GM18526 (cell line): ENCODE data around the gene ADAMTS2.

Experiments used
- POLR2A ChIP-seq: IDR thresholded peaks from 3 replicates; pipeline ENCODE4 v1.6.1; 2011; ENCODE audit not compliant: insufficient read length; ENCODE audit errors: extremely low read depth

ADAMTS2 gene

DNA sequence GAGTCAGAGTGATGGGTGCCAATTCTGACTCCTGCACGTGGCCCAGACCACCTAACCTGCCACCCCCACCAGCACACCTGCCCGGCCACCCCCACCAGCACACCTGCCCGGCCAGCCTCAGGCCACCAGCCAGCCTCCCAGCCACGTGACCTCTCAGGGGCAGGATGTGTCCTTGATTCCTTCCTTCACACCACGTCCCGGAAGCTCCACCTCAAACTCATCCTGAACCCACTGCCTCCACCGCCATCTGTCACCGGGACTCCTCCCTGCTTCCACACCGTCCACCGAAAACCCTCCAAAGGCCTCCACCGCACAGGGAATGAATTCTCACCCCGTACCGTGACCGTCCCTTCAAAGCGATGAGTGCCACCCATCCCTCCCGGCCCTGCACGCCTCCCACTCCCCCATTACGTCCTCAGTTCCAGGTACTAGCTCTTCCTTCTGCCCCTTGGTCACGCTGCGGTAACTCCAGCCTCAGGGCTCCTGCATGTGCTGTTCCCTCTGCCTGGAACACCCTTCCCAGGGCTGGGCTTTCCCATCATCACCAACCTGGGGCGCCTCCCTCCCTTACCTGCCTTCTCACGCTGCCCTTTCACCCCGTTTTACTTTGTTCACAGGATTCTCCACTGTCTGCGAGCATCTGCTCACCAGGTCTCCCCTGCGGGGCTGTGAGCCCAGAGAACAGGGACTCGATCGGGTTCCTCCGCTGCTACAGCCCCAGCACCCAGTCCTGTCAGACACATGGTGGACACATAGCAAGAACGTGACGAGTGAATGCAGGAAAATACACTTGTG lies 82.9 kb downstream of the ADAMTS2 start:
- no peak for TF ChIP-seq POLR2A

DNA sequence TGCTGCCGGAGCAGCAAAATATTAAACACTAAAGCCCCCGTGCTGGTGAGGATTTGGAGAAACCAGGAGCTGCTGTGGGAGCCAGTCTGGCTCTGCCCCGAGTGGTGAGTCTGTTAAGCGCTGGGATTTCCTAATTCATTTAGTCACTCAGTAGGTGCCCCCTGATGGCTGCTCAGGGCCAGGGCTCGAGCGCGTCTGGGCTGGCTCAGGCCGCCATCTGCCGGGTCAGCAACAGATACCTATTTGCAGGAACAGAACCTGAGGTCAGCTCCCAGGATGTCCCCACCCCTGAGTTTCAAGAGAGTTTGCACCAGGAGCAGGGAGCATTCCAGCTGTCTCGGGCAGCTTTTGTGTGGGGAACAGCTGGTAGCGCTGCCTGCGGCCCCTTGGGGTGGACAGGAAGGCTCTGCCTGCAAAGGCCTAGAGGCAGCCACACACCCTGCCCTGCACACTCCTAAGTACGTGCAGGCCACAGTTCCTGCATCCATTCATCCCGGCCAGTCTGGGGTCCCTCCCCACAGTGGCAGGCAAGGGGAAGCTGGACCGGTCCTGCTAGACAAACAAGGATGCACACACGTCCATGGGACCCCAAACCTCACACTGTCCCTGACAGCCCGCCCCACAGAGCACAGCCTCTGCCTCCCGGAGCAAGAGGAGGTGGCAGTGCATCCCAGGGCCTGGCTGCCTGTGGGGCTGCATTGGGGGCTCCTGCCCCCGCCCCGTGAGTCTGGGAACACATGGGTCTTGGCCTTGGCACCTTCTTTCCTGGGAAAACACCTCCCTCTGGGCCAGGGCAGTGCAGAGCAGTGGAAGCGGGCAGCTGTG lies 83.7 kb downstream of the ADAMTS2 start:
- no peak for TF ChIP-seq POLR2A

DNA sequence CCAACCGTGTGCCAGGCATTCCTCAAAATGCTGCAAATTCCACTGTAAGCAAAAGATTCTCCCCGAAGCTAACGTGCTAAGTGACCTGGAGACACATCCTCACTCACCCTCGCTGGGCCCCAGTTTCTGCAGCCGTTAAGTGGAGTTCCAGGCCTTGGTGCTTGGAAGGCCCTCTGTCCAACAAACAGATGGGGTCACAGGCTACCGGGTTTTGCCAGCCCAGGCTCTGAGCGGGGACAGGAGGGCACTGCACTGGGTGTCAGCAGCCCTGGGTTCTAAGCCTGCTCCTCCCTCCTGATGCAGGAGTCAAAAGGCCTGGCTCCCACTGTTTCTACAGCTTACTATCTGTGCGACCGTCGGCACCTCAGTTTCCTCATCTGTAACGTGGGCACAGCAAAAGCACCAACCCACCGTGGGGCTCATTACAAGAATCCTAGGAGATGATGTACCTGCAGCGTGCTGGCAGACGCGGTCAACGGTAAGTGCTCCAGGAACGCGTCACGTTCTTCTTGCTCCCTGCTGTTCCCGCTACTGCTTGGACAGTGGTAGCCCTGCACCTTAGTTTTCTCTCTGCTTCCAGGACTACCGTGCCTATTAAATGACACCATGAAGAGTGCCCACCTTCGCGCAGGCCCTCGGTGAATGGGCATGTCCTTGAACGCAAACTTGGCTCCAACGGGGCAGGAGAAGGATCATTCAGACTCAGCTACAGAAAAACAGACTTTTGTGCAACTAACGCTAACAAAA lies 84.8 kb downstream of the ADAMTS2 start:
- no peak for TF ChIP-seq POLR2A

- TF ChIP-seq POLR2A: no peak
These were observed 85.4 kb downstream of the ADAMTS2 start for GRCh38 chr5:179259731-179260323.

DNA sequence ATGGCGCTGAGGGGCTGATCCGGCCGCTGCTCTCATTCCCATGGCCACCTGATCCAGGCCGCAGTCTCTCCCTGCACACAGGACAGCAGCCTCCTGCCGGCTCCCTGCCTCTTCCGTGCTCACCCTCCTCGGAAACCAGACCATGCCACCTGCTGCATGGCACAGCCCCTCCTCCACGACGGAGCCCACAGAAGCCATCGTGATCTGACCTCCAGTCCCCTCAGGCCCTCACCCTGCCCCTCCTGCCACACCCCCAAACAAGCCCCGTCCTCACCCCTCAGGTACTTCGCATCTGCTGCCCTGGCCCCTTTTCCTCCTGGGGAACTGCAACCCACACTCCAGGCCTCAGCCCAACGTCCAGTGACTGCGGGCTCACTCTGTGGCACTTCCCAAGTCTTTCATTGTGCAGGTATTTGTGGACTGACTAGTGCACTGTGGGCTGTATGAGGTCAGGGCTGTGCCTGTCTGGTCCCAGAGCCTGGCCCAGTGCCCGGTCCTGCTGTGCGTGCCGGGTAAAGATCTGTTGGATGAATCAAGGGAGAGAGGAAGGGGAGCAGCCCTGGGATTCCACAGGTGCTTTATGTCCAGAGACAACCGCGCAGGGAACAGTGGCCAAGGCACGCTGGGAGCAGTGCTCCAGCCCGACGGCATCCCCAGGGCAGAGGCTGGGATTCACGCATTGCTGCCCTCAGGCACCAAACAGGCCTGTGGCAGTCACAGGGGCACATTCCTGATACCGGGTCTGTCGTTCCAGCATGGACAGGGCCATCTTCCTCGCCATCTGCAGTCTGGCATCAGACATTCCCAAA lies 86.1 kb downstream of the ADAMTS2 start:
- TF ChIP-seq POLR2A: no peak

- no peak for TF ChIP-seq POLR2A
These were observed 87.0 kb downstream of the ADAMTS2 start for GRCh38 chr5:179258001-179258921.

DNA sequence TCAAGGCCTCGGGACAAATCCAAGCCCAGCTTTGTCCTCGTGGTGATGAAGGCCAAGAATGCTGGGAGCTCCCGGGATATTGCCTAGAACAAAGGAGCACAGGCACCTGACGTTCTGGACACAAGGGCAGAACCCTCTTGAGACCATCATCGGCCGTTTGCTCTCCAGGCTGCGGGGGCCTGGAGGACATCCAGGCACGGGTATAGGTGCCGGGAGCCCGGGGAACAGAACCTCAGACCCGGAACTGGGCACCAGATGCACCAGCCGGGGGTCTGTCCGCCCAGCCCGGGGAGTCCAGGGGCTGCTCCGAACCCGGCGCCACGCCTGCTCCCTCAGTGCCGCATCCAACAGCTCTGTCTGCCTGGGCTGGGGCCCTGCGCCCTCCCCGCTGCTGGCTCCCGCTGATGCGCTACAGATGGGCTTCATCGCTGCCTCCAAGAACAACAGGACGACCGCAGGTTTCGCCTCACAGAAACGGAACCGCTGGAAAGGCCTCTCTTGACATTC lies 88.0 kb downstream of the ADAMTS2 start:
- TF ChIP-seq POLR2A: no peak

DNA sequence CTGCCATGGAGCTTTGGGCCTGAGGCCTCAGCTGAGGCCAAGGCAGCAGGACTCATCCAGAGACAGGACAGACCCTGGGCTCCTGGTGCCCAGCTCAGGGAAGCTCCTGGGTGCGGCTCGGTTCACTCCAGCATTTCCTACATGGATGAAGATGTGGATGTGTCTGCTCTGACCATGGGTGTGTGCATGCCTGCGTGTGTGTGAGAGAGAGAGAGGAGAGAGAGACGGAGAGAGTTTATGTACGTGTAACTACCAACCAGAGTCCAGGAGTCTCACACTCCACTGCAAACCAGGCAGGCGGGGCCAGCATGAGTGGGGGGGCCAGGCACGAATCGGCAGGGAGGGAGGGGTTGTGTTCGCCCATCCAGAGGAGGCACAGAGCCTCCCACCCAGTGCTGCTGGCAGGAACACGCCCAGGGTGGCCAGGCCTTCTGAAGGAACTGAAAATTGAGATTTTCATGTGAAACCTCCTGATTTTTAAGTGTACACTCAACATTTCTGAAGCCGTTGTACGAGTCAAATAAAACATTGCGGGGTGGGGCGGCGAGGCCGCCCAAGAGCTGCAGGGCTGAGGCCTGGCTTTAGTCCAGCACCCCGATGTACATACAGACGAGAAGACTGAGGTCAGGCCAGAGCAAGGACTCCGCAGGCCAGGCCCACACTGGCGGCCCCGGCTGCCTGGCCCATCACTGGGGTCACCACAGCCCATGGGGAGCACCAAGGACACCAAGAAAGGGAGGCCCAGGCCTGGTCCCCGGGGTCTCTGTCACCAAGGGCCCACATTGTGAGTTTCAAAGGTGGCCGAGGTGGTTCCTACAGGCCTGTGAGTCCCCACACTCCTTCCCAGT lies 88.7 kb downstream of the ADAMTS2 start:
- TF ChIP-seq POLR2A: no peak

GRCh38 chr5:179255527-179256327 lies 89.5 kb downstream of the ADAMTS2 start:
- no peak for TF ChIP-seq POLR2A

DNA sequence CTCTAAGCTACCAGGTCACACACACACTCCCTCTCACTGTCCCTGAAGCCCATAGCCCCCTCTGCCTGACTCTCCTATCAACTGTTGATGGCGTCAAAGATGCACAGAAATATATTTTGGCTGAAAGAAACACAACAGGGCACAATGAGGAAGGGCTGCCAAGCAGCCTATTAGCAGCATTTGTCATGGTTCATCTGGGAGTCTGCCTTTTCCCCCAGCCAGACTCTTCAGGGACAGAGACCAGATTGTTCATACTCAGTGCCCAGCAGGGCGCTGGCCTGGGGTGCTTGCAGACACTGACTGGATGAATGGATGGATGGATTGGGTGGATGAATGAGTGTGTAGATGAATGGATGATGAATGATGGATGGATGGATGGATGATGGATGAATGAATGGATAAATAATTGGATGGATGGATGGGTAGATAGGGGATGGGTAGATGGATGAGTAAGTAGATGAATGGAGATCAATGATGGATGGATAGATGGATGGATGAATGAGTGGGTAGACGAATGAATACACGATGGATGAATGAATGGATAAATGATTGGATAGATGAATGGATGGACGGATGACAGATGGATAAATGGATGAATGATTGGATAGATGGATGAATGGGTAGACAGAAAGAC lies 90.5 kb downstream of the ADAMTS2 start:
- no peak for TF ChIP-seq POLR2A

GRCh38 chr5:179253730-179254129 lies 91.5 kb downstream of the ADAMTS2 start:
- TF ChIP-seq POLR2A: no peak
